HEK293 (cell line): ENCODE data around the gene DHX8.

Experiments used
- CTCF ChIA-PET: fragments of 350-600 bp; formaldehyde crosslinking; extraction: SDS; loops from one replicate; lab custom pipeline; 2021; ENCODE audit warnings: antibody characterized with exemption; lab: Yijun Ruan, JAX
- POLR2A ChIA-PET: fragments of 300-600 bp; formaldehyde crosslinking; extraction: SDS; loops from one replicate; lab custom pipeline; 2020; ENCODE audit warnings: antibody characterized with exemption, inconsistent platforms; lab: Yijun Ruan, JAX
- H3K27ac ChIP-seq: fragments of 200-500 bp; sonication (Bioruptor generic); 2 replicates; pipeline ENCODE4 v1.5.1; 2014; ENCODE audit warnings: low read depth, low read length, control low read depth, inconsistent platforms; ENCODE audit errors: extremely low read depth
- H3K36me3 ChIP-seq, 2 experiments: fragments of 200-500 bp in 1 of 2; sonication (Bioruptor generic) in 1 of 2; 1 replicate in 1 of 2; 2 replicates in 1 of 2; pipeline ENCODE4 v1.5.1; 2014 to 2017; ENCODE audit warnings: inconsistent platforms in 2 of 2, low read length in 2 of 2; ENCODE audit not compliant: control insufficient read depth in 2 of 2, insufficient read depth in 1 of 2
- H3K4me1 ChIP-seq: fragments of 200-500 bp; sonication (Bioruptor generic); 2 replicates; pipeline ENCODE4 v1.5.1; 2014; ENCODE audit warnings: mild to moderate bottlenecking, low read length, inconsistent platforms; ENCODE audit not compliant: control insufficient read depth, insufficient read depth
- H3K4me3 ChIP-seq: 2 replicates; pipeline ENCODE4 v1.5.1; 2011; ENCODE audit warnings: low read depth, mild to moderate bottlenecking, control low read depth, low read length, moderate library complexity
- H3K9me3 ChIP-seq: fragments of 200-500 bp; sonication (Bioruptor generic); 2 replicates; pipeline ENCODE4 v1.5.1; 2014; ENCODE audit warnings: low read depth, low read length, inconsistent platforms; ENCODE audit not compliant: control insufficient read depth, insufficient read depth
- EGR2 ChIP-seq: fragments of 450-650 bp; formaldehyde crosslinking; IDR thresholded peaks from 2 replicates; pipeline ENCODE4 v1.5.1; 2016; ENCODE audit warnings: low read depth, missing biosample characterization, missing genetic modification characterization
- FEZF1 ChIP-seq: fragments of 450-650 bp; formaldehyde crosslinking; IDR thresholded peaks from 2 replicates; pipeline ENCODE4 v1.5.1; 2016; ENCODE audit warnings: missing biosample characterization, missing genetic modification characterization
- ZFP3 ChIP-seq: fragments of 450-650 bp; formaldehyde crosslinking; IDR thresholded peaks from 2 replicates; pipeline ENCODE4 v1.5.1; 2016; ENCODE audit warnings: low read depth, missing biosample characterization, missing genetic modification characterization
- ZNF140 ChIP-seq: fragments of 450-650 bp; formaldehyde crosslinking; IDR thresholded peaks from 2 replicates; pipeline ENCODE4 v1.5.1; 2016; ENCODE audit warnings: missing biosample characterization, missing genetic modification characterization
- ZNF341 ChIP-seq: fragments of 450-650 bp; formaldehyde crosslinking; IDR thresholded peaks from 2 replicates; pipeline ENCODE4; 2016; ENCODE audit warnings: low read depth, missing biosample characterization, missing genetic modification characterization
- ZNF521 ChIP-seq: fragments of 450-650 bp; formaldehyde crosslinking; IDR thresholded peaks from 2 replicates; pipeline ENCODE4 v1.5.1; 2017; ENCODE audit warnings: missing biosample characterization, mild to moderate bottlenecking, missing genetic modification characterization
- ZNF529 ChIP-seq: fragments of 450-650 bp; formaldehyde crosslinking; IDR thresholded peaks from 2 replicates; pipeline ENCODE4 v1.5.1; 2017; ENCODE audit warnings: missing genetic modification characterization, missing biosample characterization; ENCODE audit not compliant: insufficient replicate concordance
- TF ChIP-seq, protein P1 (sequence below): fragments of 450-650 bp; formaldehyde crosslinking; IDR thresholded peaks from 2 replicates; pipeline ENCODE4 v1.5.1; 2016; ENCODE audit warnings: missing biosample characterization, missing genetic modification characterization
- TF ChIP-seq, protein P2 (sequence below): fragments of 450-650 bp; formaldehyde crosslinking; IDR thresholded peaks from 2 replicates; pipeline ENCODE4 v1.5.1; 2016; ENCODE audit warnings: missing biosample characterization, missing genetic modification characterization
- TF ChIP-seq, protein P3 (sequence below): fragments of 450-650 bp; formaldehyde crosslinking; IDR thresholded peaks from 2 replicates; pipeline ENCODE4 v1.5.1; 2016; ENCODE audit warnings: missing biosample characterization, missing genetic modification characterization
- TF ChIP-seq, protein P4 (sequence below): fragments of 450-650 bp; formaldehyde crosslinking; IDR thresholded peaks from 2 replicates; pipeline ENCODE4 v1.5.1; 2016; ENCODE audit warnings: missing biosample characterization, missing genetic modification characterization
- TF ChIP-seq, protein P5 (sequence below): fragments of 450-650 bp; formaldehyde crosslinking; IDR thresholded peaks from 2 replicates; pipeline ENCODE4 v1.5.1; 2017; ENCODE audit warnings: missing biosample characterization, missing genetic modification characterization
- TF ChIP-seq, protein P6 (sequence below): fragments of 450-650 bp; formaldehyde crosslinking; IDR thresholded peaks from 2 replicates; pipeline ENCODE4 v1.5.1; 2016; ENCODE audit warnings: missing biosample characterization, missing genetic modification characterization
- TF ChIP-seq, protein P7 (sequence below): fragments of 450-650 bp; formaldehyde crosslinking; IDR thresholded peaks from 2 replicates; pipeline ENCODE4 v1.5.1; 2017; ENCODE audit warnings: missing biosample characterization, missing genetic modification characterization

Gene DHX8

DNA sequence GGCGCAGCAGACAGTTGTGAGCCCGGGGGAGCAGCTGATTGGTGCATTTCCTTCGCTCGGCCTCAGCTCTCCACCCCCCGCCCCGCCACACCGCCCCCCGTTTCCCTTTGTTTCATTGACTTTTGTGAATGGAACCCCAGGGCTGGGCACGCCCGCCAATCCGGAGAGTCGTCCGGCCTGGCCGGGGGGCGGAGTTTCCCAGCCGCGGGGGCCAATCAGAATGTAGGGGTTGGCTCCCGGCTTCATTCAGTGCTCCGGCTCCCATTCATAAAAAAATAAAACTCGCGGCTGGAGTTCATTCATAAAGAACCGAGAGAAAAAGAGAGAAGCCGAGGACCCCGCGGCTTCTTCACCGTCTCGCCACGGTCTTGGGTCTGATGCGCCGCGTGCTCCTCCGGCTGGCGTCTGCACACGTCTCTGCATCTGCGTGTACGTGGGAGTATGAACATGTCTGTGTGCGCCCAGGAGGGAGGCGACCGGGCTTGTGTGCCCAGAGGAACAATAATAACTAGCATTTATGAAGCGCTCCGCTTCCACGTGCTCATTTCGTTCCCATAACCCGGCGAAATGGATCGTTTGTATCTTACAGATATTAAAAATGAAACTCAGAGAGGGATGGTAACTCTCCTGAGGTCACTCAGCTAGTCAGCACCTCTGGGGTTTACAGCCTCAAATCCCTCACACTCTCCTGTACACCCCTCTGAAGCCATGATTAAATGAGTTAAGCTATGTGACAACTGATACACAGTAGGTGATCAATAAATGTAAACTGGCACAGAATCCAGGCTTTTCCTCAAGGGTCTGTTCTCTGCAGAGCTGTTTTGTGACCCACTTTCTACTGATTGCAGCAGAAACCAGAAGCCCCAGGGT is 62.8 kb downstream of the DHX8 start, which contains the start of gene ETV4 (continued):
- TF ChIP-seq, protein P1, sequence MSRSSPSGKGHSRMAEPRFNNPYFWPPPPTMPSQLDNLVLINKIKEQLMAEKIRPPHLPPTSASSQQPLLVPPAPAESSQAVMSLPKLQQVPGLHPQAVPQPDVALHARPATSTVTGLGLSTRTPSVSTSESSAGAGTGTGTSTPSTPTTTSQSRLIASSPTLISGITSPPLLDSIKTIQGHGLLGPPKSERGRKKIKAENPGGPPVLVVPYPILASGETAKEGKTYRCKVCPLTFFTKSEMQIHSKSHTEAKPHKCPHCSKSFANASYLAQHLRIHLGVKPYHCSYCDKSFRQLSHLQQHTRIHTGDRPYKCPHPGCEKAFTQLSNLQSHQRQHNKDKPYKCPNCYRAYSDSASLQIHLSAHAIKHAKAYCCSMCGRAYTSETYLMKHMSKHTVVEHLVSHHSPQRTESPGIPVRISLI (tag by site-specific recombination) = 0 out of 2 replicates have a peak, but pooled peaks have one; percentile 24
- TF ChIP-seq EGR2 (tag by site-specific recombination) (no peak), ZNF341 (0 out of 2 replicates have a peak, but pooled peaks have one; percentile 9)

DNA sequence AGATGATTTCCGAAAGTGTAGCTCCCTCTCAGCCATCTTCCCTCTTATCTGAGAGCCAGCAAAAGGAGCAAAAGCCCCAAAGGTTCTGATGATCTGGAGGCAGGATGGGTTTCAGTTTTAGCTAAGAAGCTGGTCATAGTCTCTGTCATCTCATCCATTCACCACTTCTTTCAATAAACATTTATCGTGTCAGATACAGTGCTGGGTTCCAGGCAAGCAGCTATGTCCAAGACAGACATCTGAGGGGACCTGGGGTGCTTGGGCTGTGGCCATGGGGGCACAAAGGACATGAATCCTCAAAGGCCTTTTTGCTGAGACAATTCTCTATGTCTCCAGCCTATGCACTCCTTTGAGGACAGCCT is 63.4 kb downstream of the DHX8 start:
- no peak overlapping the region for H3K4me3 ChIP-seq
- ChIA-PET POLR2A (interaction anchor here (0.6 to 0.8 kb wide), 3 partner anchors 11 to 148 kb away, joined by 3 to 4 read pairs (median 3); partner anchors contain the start of gene ARL4D), CTCF (interaction anchor here (1.1 to 2.5 kb wide), 8 partner anchors 11 to 219 kb away, joined by 3 to 14 read pairs (median 4); no protein-coding TSS in a partner anchor)
- TF ChIP-seq ZNF140 (no peak), ZNF521 (tag by site-specific recombination) (no peak), ZNF529 (tag by site-specific recombination) (no peak), FEZF1 (tag by site-specific recombination) (no peak), ZFP3 (tag by site-specific recombination) (no peak)
- TF ChIP-seq, protein P2, sequence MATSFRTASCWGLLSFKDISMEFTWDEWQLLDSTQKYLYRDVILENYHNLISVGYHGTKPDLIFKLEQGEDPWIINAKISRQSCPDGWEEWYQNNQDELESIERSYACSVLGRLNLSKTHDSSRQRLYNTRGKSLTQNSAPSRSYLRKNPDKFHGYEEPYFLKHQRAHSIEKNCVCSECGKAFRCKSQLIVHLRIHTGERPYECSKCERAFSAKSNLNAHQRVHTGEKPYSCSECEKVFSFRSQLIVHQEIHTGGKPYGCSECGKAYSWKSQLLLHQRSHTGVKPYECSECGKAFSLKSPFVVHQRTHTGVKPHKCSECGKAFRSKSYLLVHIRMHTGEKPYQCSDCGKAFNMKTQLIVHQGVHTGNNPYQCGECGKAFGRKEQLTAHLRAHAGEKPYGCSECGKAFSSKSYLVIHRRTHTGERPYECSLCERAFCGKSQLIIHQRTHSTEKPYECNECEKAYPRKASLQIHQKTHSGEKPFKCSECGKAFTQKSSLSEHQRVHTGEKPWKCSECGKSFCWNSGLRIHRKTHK (tag by site-specific recombination) = no peak
- TF ChIP-seq, protein P3, sequence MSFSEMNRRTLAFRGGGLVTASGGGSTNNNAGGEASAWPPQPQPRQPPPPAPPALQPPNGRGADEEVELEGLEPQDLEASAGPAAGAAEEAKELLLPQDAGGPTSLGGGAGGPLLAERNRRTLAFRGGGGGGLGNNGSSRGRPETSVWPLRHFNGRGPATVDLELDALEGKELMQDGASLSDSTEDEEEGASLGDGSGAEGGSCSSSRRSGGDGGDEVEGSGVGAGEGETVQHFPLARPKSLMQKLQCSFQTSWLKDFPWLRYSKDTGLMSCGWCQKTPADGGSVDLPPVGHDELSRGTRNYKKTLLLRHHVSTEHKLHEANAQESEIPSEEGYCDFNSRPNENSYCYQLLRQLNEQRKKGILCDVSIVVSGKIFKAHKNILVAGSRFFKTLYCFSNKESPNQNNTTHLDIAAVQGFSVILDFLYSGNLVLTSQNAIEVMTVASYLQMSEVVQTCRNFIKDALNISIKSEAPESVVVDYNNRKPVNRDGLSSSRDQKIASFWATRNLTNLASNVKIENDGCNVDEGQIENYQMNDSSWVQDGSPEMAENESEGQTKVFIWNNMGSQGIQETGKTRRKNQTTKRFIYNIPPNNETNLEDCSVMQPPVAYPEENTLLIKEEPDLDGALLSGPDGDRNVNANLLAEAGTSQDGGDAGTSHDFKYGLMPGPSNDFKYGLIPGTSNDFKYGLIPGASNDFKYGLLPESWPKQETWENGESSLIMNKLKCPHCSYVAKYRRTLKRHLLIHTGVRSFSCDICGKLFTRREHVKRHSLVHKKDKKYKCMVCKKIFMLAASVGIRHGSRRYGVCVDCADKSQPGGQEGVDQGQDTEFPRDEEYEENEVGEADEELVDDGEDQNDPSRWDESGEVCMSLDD (tag by site-specific recombination) = no peak
- TF ChIP-seq, protein P4, sequence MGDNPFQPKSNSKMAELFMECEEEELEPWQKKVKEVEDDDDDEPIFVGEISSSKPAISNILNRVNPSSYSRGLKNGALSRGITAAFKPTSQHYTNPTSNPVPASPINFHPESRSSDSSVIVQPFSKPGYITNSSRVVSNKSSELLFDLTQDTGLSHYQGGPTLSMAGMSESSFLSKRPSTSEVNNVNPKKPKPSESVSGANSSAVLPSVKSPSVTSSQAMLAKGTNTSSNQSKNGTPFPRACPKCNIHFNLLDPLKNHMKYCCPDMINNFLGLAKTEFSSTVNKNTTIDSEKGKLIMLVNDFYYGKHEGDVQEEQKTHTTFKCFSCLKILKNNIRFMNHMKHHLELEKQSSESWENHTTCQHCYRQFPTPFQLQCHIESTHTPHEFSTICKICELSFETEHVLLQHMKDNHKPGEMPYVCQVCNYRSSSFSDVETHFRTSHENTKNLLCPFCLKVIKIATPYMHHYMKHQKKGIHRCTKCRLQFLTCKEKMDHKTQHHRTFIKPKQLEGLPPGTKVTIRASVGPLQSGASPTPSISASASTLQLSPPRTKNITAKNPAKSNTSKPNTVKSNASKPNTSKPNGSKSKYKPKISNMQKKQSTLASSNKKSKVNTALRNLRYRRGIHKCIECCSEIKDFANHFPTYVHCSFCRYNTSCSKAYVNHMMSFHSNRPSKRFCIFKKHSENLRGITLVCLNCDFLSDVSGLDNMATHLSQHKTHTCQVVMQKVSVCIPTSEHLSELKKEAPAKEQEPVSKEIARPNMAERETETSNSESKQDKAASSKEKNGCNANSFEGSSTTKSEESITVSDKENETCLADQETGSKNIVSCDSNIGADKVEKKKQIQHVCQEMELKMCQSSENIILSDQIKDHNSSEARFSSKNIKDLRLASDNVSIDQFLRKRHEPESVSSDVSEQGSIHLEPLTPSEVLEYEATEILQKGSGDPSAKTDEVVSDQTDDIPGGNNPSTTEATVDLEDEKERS (tag by site-specific recombination) = no peak
- TF ChIP-seq, protein P5, sequence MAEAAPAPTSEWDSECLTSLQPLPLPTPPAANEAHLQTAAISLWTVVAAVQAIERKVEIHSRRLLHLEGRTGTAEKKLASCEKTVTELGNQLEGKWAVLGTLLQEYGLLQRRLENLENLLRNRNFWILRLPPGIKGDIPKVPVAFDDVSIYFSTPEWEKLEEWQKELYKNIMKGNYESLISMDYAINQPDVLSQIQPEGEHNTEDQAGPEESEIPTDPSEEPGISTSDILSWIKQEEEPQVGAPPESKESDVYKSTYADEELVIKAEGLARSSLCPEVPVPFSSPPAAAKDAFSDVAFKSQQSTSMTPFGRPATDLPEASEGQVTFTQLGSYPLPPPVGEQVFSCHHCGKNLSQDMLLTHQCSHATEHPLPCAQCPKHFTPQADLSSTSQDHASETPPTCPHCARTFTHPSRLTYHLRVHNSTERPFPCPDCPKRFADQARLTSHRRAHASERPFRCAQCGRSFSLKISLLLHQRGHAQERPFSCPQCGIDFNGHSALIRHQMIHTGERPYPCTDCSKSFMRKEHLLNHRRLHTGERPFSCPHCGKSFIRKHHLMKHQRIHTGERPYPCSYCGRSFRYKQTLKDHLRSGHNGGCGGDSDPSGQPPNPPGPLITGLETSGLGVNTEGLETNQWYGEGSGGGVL (tag by site-specific recombination) = no peak
- TF ChIP-seq, protein P6, sequence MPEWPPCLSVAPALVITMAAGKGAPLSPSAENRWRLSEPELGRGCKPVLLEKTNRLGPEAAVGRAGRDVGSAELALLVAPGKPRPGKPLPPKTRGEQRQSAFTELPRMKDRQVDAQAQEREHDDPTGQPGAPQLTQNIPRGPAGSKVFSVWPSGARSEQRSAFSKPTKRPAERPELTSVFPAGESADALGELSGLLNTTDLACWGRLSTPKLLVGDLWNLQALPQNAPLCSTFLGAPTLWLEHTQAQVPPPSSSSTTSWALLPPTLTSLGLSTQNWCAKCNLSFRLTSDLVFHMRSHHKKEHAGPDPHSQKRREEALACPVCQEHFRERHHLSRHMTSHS (tag by site-specific recombination) = no peak
- TF ChIP-seq, protein P7, sequence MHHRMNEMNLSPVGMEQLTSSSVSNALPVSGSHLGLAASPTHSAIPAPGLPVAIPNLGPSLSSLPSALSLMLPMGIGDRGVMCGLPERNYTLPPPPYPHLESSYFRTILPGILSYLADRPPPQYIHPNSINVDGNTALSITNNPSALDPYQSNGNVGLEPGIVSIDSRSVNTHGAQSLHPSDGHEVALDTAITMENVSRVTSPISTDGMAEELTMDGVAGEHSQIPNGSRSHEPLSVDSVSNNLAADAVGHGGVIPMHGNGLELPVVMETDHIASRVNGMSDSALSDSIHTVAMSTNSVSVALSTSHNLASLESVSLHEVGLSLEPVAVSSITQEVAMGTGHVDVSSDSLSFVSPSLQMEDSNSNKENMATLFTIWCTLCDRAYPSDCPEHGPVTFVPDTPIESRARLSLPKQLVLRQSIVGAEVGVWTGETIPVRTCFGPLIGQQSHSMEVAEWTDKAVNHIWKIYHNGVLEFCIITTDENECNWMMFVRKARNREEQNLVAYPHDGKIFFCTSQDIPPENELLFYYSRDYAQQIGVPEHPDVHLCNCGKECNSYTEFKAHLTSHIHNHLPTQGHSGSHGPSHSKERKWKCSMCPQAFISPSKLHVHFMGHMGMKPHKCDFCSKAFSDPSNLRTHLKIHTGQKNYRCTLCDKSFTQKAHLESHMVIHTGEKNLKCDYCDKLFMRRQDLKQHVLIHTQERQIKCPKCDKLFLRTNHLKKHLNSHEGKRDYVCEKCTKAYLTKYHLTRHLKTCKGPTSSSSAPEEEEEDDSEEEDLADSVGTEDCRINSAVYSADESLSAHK (tag by site-specific recombination) = no peak

More for the DNA sequence above, 63.4 kb downstream of the DHX8 start:
- Histone ChIP-seq H3K9me3 (no peaks in the 10 kb centered on the region), H3K36me3 (no peaks in the 10 kb centered on the region), H3K27ac (no peak overlapping the region), H3K4me1 (peaks cover 14% of the 10 kb centered on the region)
